ENCODE measurements around the gene CST2.
"Not testable (repeated sequence)": the region's sequence is repeated elsewhere in the genome, so short reads cannot be mapped to it uniquely, and the experiment has no call there.

CST2 gene

GRCh38 chr20:23800865-23801264 is 25.7 kb downstream of the CST2 start:
- no peak for DNase-seq

DNA sequence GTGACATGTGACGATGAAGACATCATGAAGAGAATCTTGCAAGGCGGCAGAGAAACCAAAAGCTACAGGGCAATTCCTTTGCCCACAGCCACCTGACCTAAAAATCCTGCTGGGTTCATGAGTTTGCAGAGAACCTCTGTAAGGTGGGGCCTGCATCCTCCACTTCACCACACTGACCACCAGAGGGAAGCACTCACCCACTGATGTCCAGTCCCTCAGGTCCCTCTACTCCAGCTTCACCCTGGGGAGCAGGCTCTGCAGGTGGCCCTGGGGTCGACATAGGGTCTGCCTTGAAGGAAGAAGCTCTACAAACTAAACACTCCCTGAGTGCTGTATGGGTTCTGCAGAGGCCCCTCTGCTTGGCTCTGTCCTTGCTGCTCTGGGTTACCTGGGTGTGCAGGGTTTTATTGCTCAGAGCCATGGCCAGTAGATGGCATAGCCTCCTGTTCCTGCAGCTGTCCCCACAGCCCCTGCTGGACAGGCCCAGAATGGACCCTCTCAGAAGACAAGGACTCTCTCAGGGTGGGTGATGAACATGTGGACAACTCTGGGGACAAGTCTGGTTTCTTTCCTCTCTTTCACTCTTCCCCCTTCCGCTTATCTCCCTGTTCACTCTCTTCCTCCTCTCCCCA is 27.2 kb downstream of the CST2 start:
- DNase-seq = peak in 1 of 2 experiments; percentile 31

- no peak for DNase-seq
Observed at GRCh38 chr20:23795526-23795925, 31.0 kb downstream of the CST2 start.

DNA sequence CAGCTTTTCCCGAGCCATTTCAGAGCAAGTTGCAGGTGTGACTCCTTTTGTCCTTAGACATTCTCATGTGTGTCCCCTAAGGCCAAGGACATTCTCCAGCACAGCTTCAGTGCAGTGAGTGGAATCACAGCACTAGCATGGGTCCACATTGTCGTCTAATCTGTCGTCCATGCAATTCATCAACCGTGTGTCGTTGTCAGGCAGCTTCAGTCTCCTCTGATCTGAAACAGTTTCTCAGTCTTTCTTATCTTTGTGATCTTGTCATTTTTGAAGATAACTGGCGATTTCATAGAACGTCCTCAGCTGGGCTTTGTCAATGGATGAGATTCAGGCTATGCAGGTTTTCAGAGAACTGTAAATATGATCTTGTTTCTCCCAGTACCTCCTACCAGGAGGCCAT is 31.7 kb downstream of the CST2 start:
- DNase-seq = no peak

- DNase-seq = no peak
Observed at GRCh38 chr20:23794065-23794464, 32.5 kb downstream of the CST2 start.

DNA sequence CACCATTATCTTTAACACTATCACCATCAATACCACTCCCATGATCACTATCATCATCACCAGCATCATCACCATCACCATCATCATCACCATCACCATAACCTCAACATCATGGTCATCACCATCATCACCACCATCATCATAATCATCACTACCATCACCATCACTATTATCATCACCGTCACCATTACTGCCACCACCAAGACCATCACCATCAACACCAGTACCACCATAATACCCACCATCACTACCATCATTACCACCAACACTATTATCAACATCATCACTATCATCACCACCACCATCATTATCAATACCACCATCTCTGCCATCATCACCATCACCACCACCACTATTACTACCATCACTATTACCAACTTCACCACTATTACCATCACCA is 43.1 kb downstream of the CST2 start:
- no peak for DNase-seq

DNA sequence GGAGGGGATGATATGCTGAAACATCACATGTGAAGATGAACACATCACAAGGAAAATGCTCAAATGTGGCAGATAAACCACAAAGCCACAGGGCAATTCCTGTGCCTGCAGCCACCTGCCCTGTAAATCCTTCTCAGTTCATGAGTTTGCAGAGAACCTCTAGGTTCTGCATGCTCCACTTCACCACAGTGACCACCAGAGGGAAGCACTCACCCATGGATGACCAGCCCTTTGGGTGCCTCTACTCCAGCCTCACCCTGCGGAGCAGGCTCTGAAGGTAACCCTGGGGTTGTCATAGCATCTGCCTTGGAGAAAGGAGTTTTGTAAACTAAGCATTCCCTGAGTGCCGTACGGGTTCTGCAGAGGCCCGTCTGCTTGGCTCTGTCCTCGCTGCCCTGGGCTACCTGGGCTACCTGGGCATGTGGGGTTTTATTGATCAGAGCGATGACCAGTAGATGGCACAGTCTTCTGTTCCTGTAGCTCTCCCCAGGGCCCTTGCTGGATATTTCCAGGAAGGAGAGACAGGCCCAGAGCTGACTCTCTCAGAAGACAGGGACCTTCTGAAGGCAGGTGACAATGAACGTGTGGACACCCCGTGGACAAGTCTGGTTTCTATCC is 44.1 kb downstream of the CST2 start:
- peak in 1 of 2 experiments; percentile 20 for DNase-seq

GRCh38 chr20:23778676-23779075 is 47.9 kb downstream of the CST2 start:
- DNase-seq = not testable (repeated sequence)

DNA sequence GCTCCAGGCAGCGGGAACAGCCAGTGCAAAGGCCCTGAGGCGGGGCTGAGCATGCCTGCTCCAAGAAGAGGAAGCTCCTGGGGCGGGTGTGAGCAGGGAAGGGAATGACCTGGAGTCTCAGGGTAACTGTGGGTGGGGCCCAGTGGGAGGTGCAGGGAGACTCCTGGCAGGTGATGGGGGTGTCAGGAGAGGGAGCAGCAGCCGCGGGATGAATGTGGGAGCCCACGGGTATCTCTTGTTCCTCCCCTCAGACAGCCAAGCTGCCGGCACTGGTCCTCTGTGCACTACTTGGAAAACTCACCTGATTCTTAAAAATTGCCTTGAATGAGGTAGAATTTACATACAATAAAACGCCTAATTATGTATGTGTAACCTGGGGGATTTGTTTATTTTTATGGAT is 49.1 kb downstream of the CST2 start:
- not testable (repeated sequence) for DNase-seq

- DNase-seq = no peak
Observed at GRCh38 chr20:23776067-23776771, 50.3 kb downstream of the CST2 start.

GRCh38 chr20:23774081-23774480 is 52.4 kb downstream of the CST2 start:
- no peak for DNase-seq
